NCI-H1092 treated with DMSO at 0.1 percent for 48 hours (cell line): ENCODE results near the gene EVI2A.
"Not testable (repeated sequence)": the region's sequence is repeated elsewhere in the genome, so short reads cannot be mapped to it uniquely, and the experiment has no call there.

Experiments used
- DNase-seq: peaks from one replicate; lab custom pipeline; 2025; lab: John Stamatoyannopoulos, UW

The EVI2A gene

DNA sequence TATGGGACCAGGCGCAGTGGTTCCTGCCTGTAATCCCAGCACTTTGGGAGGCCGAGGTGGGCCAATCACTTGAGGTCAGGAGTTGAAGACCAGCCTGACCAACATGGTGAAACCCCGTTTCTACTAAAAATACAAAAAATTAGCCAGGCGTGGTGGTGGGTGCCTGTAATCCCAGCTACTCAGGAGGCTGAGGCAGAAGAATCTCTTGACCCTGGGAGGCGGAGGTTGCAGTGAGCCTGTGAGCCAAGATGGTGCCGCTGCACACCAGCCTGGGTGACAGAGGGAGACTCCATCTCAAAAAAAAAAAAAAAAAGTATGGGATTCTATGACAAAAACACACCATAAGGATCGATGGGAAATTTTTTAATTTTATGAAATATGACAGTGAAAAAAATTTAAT, 9.2 kb downstream of the EVI2A start:
- DNase-seq: not testable (repeated sequence)

DNA sequence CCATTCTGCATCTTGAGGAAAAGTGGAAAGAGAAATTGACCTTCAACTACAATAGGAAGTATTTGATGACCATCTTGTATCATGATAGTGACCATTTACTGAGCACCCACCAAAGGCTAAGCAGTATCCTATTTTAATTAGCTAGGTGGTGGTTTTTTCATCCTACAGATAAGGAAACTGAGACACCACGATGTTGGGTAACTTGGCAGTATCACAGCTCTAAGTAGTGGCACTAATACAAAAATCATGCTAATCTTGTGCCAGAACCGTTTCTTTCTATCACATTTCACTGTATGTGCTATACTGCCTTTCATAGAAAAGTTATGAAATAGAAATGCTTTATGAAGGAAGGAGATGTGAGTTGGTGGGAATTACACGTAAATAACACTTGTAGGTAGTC, 9.9 kb downstream of the EVI2A start:
- no peak for DNase-seq

DNA sequence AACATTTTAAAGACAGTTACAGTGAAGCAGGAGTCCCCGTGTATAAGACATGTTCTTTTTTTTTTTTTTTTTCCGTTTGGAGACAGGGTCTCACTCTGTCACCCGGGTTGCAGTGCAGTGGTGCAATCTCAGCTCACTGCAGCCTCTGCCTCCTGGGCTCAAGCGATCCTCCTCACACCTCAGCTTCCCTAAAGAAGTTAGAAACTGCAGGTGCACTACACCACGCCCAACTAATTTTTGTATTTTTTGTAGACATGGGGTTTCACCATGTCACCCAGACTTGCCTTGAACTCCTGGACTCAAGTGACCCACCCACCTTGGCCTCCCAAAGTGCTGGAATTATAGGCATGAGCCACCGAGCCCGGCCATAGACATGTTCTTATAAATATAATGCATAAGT, 10.5 kb downstream of the EVI2A start:
- no peak for DNase-seq

DNA sequence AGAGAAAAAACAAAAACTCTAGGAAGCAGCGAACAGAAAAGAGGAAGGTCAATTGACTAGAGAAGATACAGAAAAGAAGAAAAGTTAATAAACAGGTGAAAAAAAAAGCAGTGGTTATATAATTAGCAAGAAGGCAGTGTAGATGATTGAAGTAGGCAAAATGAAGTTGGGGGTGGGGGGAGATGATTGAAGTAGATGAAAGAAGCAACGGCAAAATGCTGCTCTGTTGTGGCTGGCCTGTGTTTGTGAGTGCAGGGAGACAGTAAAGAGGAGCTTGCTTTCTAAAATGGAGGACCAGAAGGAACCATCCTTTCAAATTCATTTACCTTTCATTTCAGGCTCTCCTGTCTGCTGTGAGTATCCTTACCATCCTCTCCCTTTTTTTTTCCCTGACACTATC, 11.2 kb downstream of the EVI2A start:
- no peak for DNase-seq

DNA sequence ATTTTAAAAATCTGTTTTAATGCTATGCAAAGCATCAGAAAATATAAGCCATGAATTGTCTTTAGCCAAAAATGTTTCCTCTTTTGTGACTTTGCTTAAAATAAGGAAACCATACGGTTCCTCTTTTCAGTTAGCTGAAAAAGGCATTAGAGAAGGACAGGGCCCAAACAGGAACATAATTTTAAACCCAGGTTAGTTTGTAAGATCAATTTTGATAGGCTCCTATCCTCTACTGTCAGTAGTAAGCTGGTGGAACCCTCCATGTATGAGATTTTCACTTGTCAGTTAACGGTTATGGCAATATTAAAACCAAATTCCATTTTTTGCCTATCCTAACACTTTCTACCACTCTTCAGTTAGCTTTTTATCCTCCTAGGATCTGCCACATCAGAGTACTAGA, 11.9 kb downstream of the EVI2A start:
- DNase-seq: no peak

DNA sequence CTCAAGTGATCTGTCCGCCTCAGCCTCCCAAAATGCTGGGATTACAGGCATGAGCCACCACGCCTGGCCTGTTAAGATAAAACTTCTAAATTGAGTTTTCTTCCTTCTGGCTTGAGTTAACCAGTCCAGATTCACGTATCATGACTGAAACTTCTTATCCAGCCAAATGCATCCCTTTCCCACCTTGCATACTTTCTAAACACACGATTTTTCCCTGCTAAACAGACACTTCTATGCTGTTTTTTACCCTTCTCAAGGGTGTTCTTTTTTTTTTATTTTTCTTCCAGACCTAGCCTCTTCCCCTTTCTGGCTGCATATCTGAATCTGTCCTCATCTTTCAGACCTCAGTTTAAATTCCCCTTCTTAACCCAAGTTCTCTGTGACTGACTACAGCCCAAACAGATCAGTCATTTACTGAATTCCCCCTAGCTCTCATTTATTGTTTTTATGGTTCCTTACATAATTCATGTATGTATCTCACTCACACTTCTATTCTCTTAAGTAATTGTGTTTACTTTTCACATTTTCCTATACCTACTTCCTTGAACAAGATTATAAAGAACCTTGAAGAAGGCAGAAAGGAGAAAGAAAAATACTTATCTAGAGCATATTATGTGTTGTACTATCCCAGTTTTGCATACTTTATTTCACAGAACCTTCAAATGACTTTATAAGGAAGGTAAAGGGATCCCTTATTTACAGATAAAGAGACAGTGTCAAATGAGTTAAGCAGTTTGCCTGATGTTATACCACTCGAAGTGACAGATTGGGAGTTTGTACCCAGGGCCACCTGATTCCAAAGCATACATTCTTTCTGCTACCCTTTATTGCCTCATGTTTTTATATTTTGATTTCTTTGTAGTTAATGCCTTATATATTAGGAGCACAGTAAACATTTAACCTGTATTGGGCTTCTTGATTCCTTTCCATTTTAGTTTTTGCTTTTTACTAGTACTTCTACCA, 12.8 kb downstream of the EVI2A start:
- DNase-seq: no peak

DNA sequence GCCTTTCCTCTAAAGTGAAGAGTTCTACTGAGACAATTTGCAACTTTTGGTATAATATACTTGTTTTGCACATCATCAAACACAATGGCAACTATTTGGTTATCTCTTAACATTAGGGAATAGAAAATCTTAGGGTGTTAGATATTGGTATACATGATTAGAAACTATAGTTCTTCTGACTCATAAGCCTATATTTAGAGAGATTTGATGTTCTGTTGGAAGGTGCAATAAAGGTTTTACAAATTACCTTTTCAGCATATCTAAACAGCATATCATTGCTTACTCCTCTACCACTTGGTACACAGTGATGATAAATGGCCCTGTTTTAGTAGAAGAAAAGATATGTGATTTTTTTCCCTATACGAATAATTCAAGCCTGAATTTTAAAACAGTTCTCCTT, 13.8 kb downstream of the EVI2A start:
- no peak for DNase-seq

DNA sequence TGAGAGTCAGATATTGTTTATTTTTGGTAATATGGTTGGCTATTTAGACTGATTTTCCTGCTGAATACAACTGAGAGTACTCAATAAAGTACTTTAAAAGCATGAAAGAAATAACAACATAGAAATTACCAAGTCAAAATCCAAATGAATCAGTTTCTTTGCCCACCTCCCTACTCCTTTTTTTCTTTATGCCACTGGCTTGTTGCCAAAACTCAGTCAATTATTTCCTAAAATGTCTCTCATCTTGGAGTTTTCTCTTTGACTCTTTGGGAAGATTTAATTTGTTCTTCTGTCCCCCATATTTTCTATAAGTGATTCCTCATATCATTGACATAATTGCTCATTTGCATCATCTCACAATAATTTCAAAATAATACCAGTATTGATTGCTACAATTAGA, 21.8 kb downstream of the EVI2A start:
- DNase-seq: no peak

DNA sequence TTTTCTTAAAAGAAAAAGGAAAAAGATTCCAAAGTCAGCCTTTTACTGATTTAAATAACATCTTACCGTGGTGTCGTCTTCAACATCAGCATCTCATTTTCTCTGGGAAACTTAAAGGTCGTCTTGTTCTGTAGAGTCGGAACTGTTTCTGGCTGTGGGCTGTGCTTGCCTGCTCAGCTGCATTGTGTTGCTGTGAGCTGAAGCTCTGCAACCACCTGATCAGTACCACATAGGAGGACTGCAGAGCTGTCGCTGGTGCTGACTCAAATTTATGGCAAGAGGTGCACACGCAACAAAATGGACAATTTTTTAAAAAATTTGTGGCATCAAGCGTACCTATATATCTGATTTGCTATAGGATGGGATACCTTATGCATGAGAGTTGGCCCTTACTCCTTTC, 24.3 kb downstream of the EVI2A start, which contains the start of gene OMG:
TSS of gene OMG (minus strand) at position 150 of the 400 bp plus-strand sequence. CDS start 908 bp downstream, outside the sequence.
- DNase-seq: no peak

DNA sequence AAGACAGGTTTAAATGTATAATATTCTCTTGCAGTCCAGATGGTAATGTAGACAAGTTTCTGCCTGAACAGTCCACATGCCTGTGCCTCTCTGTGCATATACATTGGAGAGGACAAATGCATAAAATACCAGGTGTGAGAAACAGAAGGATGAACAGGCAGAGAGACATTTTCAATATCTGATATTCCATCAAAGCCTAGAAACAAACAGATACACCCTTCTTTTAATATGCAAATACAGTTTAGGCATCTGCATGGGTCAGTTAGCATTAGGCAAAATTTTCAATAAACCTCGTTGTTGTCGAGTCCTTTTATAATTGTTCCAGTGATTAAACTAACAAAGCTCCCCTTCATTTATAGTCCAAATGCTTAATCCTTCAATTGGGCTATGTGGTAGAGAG, 25.3 kb downstream of the EVI2A start:
- DNase-seq: no peak

DNA sequence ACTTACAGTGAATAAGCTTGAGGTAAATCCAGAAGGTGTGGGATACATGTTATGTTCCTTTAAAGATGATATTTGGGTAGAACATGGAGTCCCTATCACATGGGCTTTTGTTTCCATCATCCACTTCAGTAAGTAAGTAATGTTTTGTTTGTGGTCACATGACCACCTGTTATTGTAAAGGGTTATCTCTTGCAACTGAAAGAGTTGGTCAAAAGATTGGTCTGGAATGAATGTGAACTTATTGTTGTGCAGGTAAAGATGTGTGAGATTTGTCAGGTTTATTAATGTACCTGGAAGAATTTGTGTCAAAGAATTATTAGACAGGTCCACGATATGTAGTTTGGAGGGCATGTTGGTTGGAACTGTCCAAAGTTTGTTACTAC, 25.9 kb downstream of the EVI2A start:
- no peak for DNase-seq

DNA sequence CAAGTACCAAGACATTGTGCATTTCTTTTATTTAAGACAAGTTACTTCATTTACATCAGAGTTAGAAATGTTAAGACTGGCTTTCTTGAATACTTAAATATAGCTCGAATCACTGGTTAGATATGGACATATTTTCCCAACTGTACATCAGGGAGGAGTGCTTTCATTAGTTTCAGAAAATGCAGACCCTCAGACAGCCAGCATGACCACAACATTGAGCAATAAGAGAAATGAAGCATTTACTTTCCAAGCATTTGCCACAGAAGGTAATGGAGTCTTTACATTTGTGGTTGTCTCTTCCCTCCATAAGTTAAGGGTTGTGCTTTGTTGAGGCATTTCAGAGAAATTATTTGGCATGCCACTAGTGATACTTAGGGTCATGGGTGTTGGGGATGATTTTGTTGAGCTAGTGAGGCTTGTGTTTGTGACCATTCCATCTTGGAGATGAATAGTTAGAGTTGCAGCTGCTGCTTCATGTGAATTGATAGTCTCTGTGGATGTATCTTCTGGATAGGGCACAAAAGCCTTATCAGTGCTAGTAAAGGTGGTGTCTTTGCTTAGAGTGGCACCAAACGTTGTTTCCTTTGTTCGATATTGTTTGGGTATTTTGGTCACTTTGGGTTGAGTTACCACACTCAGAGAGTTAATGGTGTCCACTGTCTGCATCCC, 26.5 kb downstream of the EVI2A start:
- no peak for DNase-seq

DNA sequence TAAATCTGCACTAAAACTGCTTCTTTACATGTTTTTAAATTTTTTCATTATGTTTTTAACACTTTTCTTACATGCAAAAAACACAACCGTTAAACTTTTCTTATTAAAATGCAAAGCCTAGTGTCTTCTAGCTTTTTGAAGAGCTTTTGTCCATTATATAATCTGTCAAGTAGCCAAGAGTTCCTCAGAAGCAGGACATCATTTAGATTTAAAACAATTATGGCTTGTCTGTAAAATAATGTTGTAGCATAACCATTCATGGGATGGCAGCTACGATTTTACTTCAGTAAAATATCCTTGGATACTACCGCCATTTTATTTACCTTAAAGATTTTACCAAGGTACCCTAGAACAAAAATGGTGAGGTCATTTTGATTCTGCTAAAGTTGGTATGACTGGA, 27.2 kb downstream of the EVI2A start:
- DNase-seq: no peak

DNA sequence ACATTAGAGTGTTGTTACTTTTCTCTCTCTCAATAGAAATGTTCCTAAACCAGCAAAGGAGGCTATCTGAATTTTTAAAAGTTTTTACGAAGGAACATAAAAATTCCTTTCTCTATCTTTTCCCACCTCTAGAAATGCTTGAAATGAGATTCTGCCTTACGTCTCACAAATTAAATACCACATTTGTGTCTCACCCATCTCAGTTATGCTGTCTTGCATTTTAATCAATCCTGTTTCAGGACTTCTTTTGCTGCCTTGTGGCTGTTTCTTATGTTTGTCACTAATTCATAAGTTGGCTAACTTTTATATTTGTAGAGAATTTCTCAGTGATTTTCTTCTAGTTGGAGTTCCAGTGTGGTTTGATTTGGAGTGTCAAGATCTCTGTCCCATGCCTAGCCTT, 27.8 kb downstream of the EVI2A start:
- DNase-seq: no peak

DNA sequence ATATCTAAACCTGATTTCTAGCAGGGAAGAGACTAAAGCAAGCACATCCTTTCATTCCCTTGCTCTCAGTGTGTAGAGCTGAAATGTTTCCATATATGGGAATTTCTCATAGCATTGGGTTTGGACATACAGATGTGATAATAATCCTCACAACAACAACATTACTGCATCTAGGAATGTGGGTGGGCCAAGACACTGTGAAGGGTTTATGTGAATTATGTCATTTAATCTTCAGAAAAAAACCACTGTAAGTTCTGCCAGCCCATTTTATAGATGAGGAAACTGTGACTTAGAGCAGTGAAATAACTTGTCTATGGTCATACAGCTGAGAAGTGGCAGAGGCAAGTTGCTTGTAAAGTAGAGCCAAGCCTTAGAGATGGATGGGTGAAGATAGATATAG, 29.6 kb downstream of the EVI2A start:
- DNase-seq: no peak

DNA sequence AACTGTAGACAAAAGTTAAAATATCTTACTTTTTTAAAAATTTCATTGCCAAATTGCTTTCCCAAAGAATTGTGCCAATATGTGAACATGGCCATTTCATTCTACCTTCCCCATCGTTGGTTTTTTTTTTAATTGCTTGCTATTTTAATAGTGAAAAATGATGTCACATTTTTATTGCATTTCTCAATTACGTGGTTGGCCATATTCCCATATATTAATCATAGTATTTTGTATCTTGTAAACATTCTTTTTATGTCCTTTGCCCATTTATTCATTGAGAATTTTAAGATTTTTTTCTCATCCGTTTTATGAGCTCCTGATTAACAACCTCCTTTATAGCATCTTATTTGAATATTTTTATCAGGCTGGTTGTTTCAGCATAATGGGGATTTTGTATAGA, 31.6 kb downstream of the EVI2A start:
- no peak for DNase-seq

DNA sequence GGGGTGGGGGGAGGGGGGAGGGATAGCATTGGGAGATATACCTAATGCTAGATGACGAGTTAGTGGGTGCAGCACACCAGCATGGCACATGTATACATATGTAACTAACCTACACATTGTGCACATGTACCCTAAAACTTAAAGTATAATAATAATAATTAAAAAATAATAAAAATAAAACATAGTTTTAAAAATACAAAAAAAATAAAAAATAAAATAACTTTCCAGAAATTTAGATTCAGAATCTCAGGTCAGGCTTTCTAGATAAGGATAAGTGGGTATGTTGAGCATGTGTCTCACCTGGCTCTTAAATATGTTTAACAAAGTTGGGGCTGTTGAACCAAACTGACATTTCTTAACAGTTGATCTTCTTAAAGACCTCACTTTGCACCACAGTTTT, 33.5 kb downstream of the EVI2A start:
- not testable (repeated sequence) for DNase-seq

DNA sequence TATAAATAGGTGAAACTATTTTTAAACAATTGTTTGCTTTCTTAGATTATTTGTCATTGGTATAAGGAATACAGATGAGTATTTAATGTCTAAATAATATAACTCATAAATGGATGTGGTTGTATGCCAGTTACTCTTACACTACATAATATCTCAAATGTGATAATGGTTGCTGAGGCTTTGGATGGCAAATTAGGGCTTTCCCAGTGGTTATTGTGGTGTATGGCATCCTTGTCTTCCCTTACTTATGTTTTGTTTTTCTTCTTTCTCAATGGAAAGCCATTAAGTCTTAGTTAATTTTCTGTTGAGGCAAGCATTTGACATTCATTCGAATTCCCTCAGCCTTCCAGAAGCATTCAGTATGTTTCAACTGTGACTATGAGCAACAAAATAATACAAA, 34.8 kb downstream of the EVI2A start:
- DNase-seq: no peak

DNA sequence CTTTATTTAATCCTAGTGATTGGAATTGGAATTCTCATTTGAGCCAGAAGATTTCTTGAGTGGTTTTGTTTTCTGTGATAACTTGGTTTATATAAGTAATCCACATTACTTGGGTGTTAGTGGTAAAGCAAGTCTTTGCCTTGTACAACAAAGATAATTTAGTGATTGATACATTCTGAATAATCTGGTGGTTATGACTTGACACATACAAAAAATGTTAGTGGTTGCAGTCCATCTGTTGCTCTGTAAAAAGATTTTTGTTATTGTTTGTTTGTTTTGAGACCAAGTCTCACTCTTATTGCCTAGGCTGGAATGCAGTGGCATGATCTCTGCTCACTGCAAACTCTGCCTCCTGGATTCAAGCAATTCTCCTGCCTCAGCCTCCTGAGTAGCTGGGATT, 37.6 kb downstream of the EVI2A start:
- DNase-seq: no peak

DNA sequence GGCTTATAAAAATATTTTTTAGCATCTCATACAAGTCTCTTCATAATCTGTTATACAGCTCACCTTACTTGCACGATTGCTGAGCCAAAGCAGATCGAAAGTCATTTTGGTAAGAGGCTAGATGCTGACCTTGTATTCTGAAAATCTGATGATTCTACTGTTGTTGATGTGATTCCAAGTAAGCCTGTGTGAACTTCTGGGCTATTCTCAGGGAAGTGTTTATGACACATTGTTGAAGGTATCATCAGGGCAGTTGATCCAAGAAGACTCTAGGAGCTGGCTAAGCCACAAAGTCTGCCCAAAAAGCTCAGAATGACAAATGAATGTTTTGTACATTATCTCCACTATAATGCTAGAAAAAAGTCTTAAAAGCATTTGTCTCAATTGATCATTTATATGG, 40.4 kb downstream of the EVI2A start:
- DNase-seq: no peak

DNA sequence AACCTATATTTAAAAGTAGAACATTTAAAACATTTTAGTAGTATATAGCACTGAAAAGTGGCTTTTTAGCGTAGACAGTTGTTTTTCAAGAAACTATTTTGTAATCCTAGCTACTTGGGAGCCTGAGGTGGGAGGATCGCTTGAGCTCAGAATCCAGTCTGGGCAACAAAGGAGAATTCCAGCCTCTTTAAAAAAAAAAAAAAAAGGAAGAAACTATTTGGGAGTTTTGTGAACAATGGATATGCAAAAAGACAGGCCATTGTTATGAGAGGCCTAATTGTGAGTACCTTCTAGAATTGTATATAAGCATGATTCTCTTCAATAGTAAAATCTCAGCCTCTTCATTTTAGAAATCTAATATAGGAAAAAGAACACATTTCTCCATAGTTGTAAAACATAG, 42.0 kb downstream of the EVI2A start:
- DNase-seq: no peak

DNA sequence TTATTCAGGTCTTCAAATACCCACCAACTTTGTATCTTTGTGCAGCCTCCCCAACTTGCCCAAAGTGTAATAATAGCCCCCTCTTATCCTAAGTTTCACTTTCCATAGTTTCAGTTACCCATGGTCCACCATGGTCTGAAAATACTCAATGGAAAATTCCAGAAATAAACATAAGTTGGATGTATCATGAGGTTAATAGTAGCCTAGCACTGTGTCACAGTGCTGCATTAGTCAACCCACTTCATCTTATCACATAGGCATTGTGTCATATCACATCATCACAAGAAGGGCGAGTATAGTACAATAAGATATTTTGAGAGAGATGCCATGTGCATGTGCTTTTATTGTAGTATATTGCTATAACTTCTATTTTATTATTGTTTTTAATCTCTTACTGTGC, 46.3 kb downstream of the EVI2A start:
- no peak for DNase-seq

DNA sequence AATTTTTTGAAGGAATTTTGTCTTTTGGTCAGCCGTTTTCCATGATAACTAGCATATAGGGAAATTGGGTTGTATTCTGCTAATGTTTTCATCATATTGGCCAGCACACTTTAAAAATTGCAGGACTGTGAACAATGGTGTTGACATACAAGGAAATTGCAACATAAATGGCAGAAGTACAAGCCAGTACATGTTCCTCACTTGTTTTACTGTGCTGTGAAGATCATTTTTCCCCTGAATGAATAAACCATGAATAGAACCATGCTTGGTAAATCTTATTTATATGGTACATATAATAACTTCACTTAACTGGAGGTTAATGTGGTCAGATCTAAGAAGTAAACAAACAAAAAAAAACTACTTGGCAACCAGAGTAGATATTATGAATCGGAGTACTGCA, 47.2 kb downstream of the EVI2A start:
- DNase-seq: no peak

DNA sequence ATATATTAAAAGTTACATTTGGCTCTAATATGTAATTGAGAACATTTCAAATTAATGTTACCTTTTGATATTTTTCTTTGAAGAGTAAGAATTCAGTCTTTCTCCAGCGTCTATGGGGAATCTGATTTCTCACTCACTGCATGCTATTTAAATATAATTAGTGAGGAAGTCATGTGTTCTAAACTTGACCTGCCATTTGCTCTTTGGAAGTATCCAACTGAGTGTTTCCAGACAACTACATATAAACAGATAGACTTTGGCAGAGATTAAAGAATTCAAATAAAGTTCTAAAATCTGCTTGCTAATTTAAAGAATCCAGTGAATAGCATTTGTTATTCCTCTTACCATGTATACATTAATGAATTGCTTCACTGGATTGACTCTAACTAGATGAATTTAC, 47.9 kb downstream of the EVI2A start:
- no peak for DNase-seq
